ENCODE results near the gene GTF3C2. TPM values are rescaled to one million over a fixed set of nuclear protein-coding genes. Genes with fewer than 3 reads are reported as not detected.
"Not testable (repeated sequence)": the region's sequence is repeated elsewhere in the genome, so short reads cannot be mapped to it uniquely, and the experiment has no call there.

GTF3C2 gene
- total RNA-seq, 4 donors from 2014 or later = 27.5 to 44.3 (median 31.6) TPM

DNA sequence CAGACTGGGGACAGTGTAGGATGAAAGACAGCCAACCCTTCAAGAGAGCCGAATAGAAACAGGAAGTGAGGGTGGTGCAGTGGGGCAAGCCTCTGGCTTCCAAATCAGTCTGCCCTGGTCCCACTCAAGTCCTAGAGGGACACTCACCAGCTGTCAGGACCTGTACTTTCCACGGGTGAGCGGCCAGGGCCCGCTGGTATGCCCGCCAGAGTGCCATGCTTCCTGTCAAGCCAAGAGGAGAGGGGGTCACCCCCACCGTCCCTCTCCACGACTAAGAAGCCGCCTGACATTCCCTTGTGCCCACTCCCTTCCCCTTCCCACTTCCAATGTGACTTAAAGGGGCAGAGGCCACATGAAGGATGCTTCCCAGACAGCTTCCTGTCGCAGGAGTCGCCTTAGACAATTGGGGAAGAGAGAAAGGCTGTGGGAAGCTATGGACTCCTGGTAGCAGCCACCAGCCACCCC is 34.2 kb downstream of the GTF3C2 start:
- peak overlapping the region; percentile 78 to 95 (median 84) for H3K4me3 ChIP-seq
- peaks cover 29 to 34% (median 31%) of the 10 kb centered on the region in 4 donors for H3K4me1 ChIP-seq
- no peaks in the 10 kb centered on the region for H3K9me3 ChIP-seq
- WGBS = 8% methylated on average over 2 of the region's 10 CpGs
- peak overlapping the region; percentile 93 to 98 (median 95) for H3K27ac ChIP-seq (replicated peaks in 1 of 4)
- H3K36me3 ChIP-seq = peaks cover 13 to 25% (median 21%) of the 10 kb centered on the region in 4 donors
- DNase-seq (ENCODE audit: extremely low spot score) = no peak
- no peaks in the 10 kb centered on the region for H3K27me3 ChIP-seq
- intact Hi-C loops (cut with DNase I) = loop anchor here (5.0 kb wide), 2 partner anchors 35 to 50 kb away; partner anchors contain the start of genes EIF2B4, GTF3C2 and SNX17
- no peak for TF ChIP-seq POLR2A (IDR thresholded peaks at IDR 0.05; ENCODE audit: low read depth)
- TF ChIP-seq CTCF (IDR thresholded peaks at IDR 0.05) = no peak
- no peak for TF ChIP-seq EP300 (IDR thresholded peaks at IDR 0.05)
- TF ChIP-seq POLR2AphosphoS5 (IDR thresholded peaks at IDR 0.05) = no peak

- H3K9me3 ChIP-seq = no peaks in the 10 kb centered on the region
- 37% methylated on average over 6 of the region's 8 CpGs for WGBS
- intact Hi-C loops (cut with DNase I) = loop anchor here (5.0 kb wide), 2 partner anchors 36 to 51 kb away; partner anchors contain the start of genes EIF2B4, GTF3C2 and SNX17
- H3K4me3 ChIP-seq = no peak overlapping the region
- TF ChIP-seq POLR2AphosphoS5 (IDR thresholded peaks at IDR 0.05) (peak; percentile 88 to 90), POLR2A (IDR thresholded peaks at IDR 0.05; ENCODE audit: low read depth) (peak; percentile 21), EP300 (IDR thresholded peaks at IDR 0.05) (peak; percentile 49), CTCF (IDR thresholded peaks at IDR 0.05) (peak; percentile 36 to 58 (median 55))
- DNase-seq (ENCODE audit: extremely low spot score) = peak; percentile 96
- H3K4me1 ChIP-seq = peaks cover 29 to 34% (median 31%) of the 10 kb centered on the region in 4 donors
- no peaks in the 10 kb centered on the region for H3K27me3 ChIP-seq
- H3K36me3 ChIP-seq = peaks cover 6 to 22% (median 11%) of the 10 kb centered on the region in 4 donors
- peak overlapping the region; percentile 62 to 98 (median 95) for H3K27ac ChIP-seq (replicated peaks in 1 of 4)
Observed at GRCh38 chr2:27320958-27321543, 35.5 kb downstream of the GTF3C2 start.

GRCh38 chr2:27319839-27320238 is 36.7 kb downstream of the GTF3C2 start:
- intact Hi-C loops (cut with DNase I) = loop anchor here (5.0 kb wide), 2 partner anchors 37 to 52 kb away; partner anchors contain the start of genes EIF2B4, GTF3C2 and SNX17

GRCh38 chr2:27316655-27317412 is 39.7 kb downstream of the GTF3C2 start:
- no peaks in the 10 kb centered on the region for H3K27me3 ChIP-seq
- H3K4me1 ChIP-seq = peaks cover 11 to 16% (median 14%) of the 10 kb centered on the region in 4 donors
- intact Hi-C loops (cut with DNase I) = no loop called here
- H3K36me3 ChIP-seq = peaks cover 0 to 34% (median 17%) of the 10 kb centered on the region in 4 donors
- no peak overlapping the region for H3K27ac ChIP-seq (replicated peaks in 1 of 4)
- H3K4me3 ChIP-seq = no peak overlapping the region
- WGBS = 82% methylated on average over 5 of the region's 12 CpGs
- H3K9me3 ChIP-seq = no peaks in the 10 kb centered on the region
- TF ChIP-seq EP300 (IDR thresholded peaks at IDR 0.05) (no peak), CTCF (IDR thresholded peaks at IDR 0.05) (no peak), POLR2A (IDR thresholded peaks at IDR 0.05; ENCODE audit: low read depth) (no peak), POLR2AphosphoS5 (IDR thresholded peaks at IDR 0.05) (no peak)
- DNase-seq (ENCODE audit: extremely low spot score) = no peak

More at GRCh38 chr2:27319839-27320238, 36.7 kb downstream of the GTF3C2 start:
- not testable (repeated sequence) for DNase-seq (ENCODE audit: extremely low spot score); H3K27ac ChIP-seq (replicated peaks in 1 of 4); H3K9me3 ChIP-seq; H3K27me3 ChIP-seq; H3K4me3 ChIP-seq
- peaks cover 29 to 34% (median 31%) of the 10 kb centered on the region in 4 donors for H3K4me1 ChIP-seq
- 94% methylated on average over 15 of the region's 15 CpGs for WGBS
- peaks cover 0 to 22% (median 9%) of the 10 kb centered on the region in 4 donors for H3K36me3 ChIP-seq

GRCh38 chr2:27315122-27315521 is 41.4 kb downstream of the GTF3C2 start:
- no peak for TF ChIP-seq CTCF (IDR thresholded peaks at IDR 0.05)
- TF ChIP-seq POLR2A (IDR thresholded peaks at IDR 0.05; ENCODE audit: low read depth) = no peak
- TF ChIP-seq EP300 (IDR thresholded peaks at IDR 0.05) = no peak
- H3K27ac ChIP-seq (replicated peaks in 1 of 4) = no peak overlapping the region
- no peaks in the 10 kb centered on the region for H3K27me3 ChIP-seq
- no peaks in the 10 kb centered on the region for H3K4me1 ChIP-seq
- DNase-seq (ENCODE audit: extremely low spot score) = no peak
- intact Hi-C loops (cut with DNase I) = no loop called here
- no peak overlapping the region for H3K4me3 ChIP-seq
- no peaks in the 10 kb centered on the region for H3K9me3 ChIP-seq
- 72% methylated on average over 8 of the region's 8 CpGs for WGBS
- peaks cover 0 to 52% (median 29%) of the 10 kb centered on the region in 4 donors for H3K36me3 ChIP-seq

Measured in esophagus muscularis mucosa (tissue), 4 donors.